HFFc6 (cell line): ENCODE results near the gene LRRTM3. TPM values are rescaled to one million over a fixed set of nuclear protein-coding genes. Genes with fewer than 3 reads are reported as not detected.

Source experiments
- DNase-seq: peaks from one replicate; pipeline ENCODE4 v3.0.0-alpha.2; 2018
- H3K27ac Mint-ChIP-seq: 2 replicates; pipeline ENCODE4 v1.8.0; 2020; ENCODE audit warnings: mild to moderate bottlenecking, mixed read lengths
- H3K27me3 Mint-ChIP-seq: 2 replicates; pipeline ENCODE4 v1.8.0; 2021; ENCODE audit warnings: mild to moderate bottlenecking, moderate library complexity, mixed read lengths; ENCODE audit not compliant: insufficient read depth
- H3K36me3 Mint-ChIP-seq: 2 replicates; pipeline ENCODE4 v1.8.0; 2021; ENCODE audit warnings: low read depth, mixed read lengths
- H3K4me1 Mint-ChIP-seq: 2 replicates; pipeline ENCODE4 v1.8.0; 2020; ENCODE audit warnings: low read depth, mixed read lengths
- H3K4me3 Mint-ChIP-seq: 2 replicates; pipeline ENCODE4 v1.8.0; 2020; ENCODE audit warnings: mild to moderate bottlenecking, moderate library complexity, mixed read lengths
- H3K9me3 Mint-ChIP-seq: 2 replicates; pipeline ENCODE4 v1.8.0; 2020; ENCODE audit warnings: mild to moderate bottlenecking, mixed read lengths
- CTCF ChIP-seq: fragments of 200-600 bp; sonication (generic); IDR thresholded peaks from 2 replicates; pipeline ENCODE4 v1.5.0; 2021; ENCODE audit warnings: antibody characterized with exemption, mild to moderate bottlenecking
- total RNA-seq, 6 experiments: library from RNA; stranded (reverse); fragmentation: NEBNext Ultra II Directional; extraction: Animal tissue kit (Norgen Biotek cat#: 25700); gene quantifications; 2 replicates in 1 of 6; 3 replicates in 5 of 6; pipeline ENCODE4 v1.2.3, GENCODE V29; 2021

LRRTM3 gene
- total RNA-seq, 6 experiments from 2014 or later = not detected

GRCh38 chr10:66980246-66980815 is 54.5 kb downstream of the LRRTM3 start:
- no peaks in the 10 kb centered on the region for H3K27me3 Mint-ChIP-seq
- H3K27ac Mint-ChIP-seq = no peak overlapping the region
- DNase-seq = no peak
- no peak overlapping the region for H3K4me3 Mint-ChIP-seq
- H3K9me3 Mint-ChIP-seq = peaks cover 11% of the 10 kb centered on the region
- no peaks in the 10 kb centered on the region for H3K36me3 Mint-ChIP-seq
- no peaks in the 10 kb centered on the region for H3K4me1 Mint-ChIP-seq
- no peak for TF ChIP-seq CTCF

- DNase-seq = no peak
- Mint-ChIP-seq H3K27me3 (no peaks in the 10 kb centered on the region), H3K4me3 (no peak overlapping the region), H3K36me3 (no peaks in the 10 kb centered on the region), H3K4me1 (no peaks in the 10 kb centered on the region), H3K27ac (no peak overlapping the region), H3K9me3 (peaks cover 11% of the 10 kb centered on the region)
- TF ChIP-seq CTCF = no peak
Observed at GRCh38 chr10:66981361-66982052, 55.7 kb downstream of the LRRTM3 start.

- H3K36me3 Mint-ChIP-seq = no peaks in the 10 kb centered on the region
- no peaks in the 10 kb centered on the region for H3K27me3 Mint-ChIP-seq
- no peak for DNase-seq
- no peaks in the 10 kb centered on the region for H3K4me1 Mint-ChIP-seq
- TF ChIP-seq CTCF = no peak
- H3K4me3 Mint-ChIP-seq = no peak overlapping the region
- H3K9me3 Mint-ChIP-seq = peaks cover 16% of the 10 kb centered on the region
- no peak overlapping the region for H3K27ac Mint-ChIP-seq
Observed at GRCh38 chr10:66982053-66982420, 56.2 kb downstream of the LRRTM3 start.

GRCh38 chr10:66982792-66983474 is 57.1 kb downstream of the LRRTM3 start:
- no peak for TF ChIP-seq CTCF
- H3K27ac Mint-ChIP-seq = no peak overlapping the region
- no peak overlapping the region for H3K4me3 Mint-ChIP-seq
- H3K27me3 Mint-ChIP-seq = no peaks in the 10 kb centered on the region
- H3K36me3 Mint-ChIP-seq = no peaks in the 10 kb centered on the region
- DNase-seq = no peak
- no peaks in the 10 kb centered on the region for H3K4me1 Mint-ChIP-seq
- peaks cover 19% of the 10 kb centered on the region for H3K9me3 Mint-ChIP-seq

- Mint-ChIP-seq H3K4me1 (no peaks in the 10 kb centered on the region), H3K36me3 (no peaks in the 10 kb centered on the region), H3K27me3 (no peaks in the 10 kb centered on the region), H3K27ac (no peak overlapping the region), H3K9me3 (peaks cover 19% of the 10 kb centered on the region), H3K4me3 (no peak overlapping the region)
- no peak for DNase-seq
- no peak for TF ChIP-seq CTCF
Observed at GRCh38 chr10:66983475-66983818, 57.6 kb downstream of the LRRTM3 start.
